T-cell (primary cell): Measurements from ENCODE around the gene SCD5. TPM values are rescaled to one million over a fixed set of nuclear protein-coding genes. Genes with fewer than 3 reads are reported as not detected.

ENCODE experiments used
- ATAC-seq, 4 experiments: fragments of 200-7000 bp in 3 of 4; fragments of 150-1000 bp in 1 of 4; cut with Tn5 transposase; replicated peaks in 1 of 4; 1 replicate in 3 of 4; 2 replicates in 1 of 4; pipeline ENCODE4 v1.10.0; 2021; ENCODE audit warnings: moderate library complexity in 3 of 4, mild to moderate bottlenecking in 2 of 4, moderate number of reproducible peaks in 1 of 4
- CTCF ChIA-PET, 2 donors: fragments of 300-600 bp; sonication (Branson Sonifier 250); formaldehyde crosslinking; loops; one replicate each; lab custom pipeline; 2022; ENCODE audit warnings: antibody characterized with exemption in 2 of 2; lab: Charles Lee
- POLR2A ChIA-PET, 2 donors: fragments of 300-600 bp; sonication (Branson Sonifier 250); formaldehyde crosslinking; loops; one replicate each; lab custom pipeline; 2022; ENCODE audit warnings: antibody characterized with exemption in 2 of 2; lab: Charles Lee
- DNase-seq, 35 experiments: peaks; one replicate each; pipeline versions ENCODE4 v3.0.0 to v3.0.0-alpha.2; 2013 to 2023
- H3K27ac ChIP-seq: one replicate; pipeline ENCODE4 v1.5.1; 2013; ENCODE audit warnings: low read length
- H3K27me3 ChIP-seq, 2 experiments: replicated peaks in 1 of 2; 1 replicate in 1 of 2; 2 replicates in 1 of 2; pipeline versions ENCODE4 v1.6.1 to v1.7.0; 2013; ENCODE audit warnings: low read length in 1 of 2, mixed read lengths in 1 of 2; ENCODE audit not compliant: control insufficient read depth in 2 of 2, insufficient read depth in 2 of 2; ENCODE audit errors: extremely low read depth in 1 of 2
- H3K36me3 ChIP-seq, 2 donors: 1 replicate in 1 of 2; 2 replicates in 1 of 2; pipeline versions ENCODE4 v1.6.1 to v1.7.0; 2013; ENCODE audit warnings: low read length in 1 of 2; ENCODE audit not compliant: control insufficient read depth in 2 of 2, insufficient read depth in 1 of 2; ENCODE audit errors: extremely low read depth in 1 of 2
- H3K4me1 ChIP-seq, 2 experiments: 1 replicate in 1 of 2; 2 replicates in 1 of 2; pipeline versions ENCODE4 v1.6.1 to v1.7.0; 2013; ENCODE audit warnings: low read length in 2 of 2, mixed read lengths in 1 of 2; ENCODE audit not compliant: insufficient read depth in 2 of 2, control insufficient read depth in 1 of 2; ENCODE audit errors: extremely low read depth in 1 of 2
- H3K4me3 ChIP-seq, 2 donors: 1 replicate in 1 of 2; 2 replicates in 1 of 2; pipeline versions ENCODE4 v1.5.1 to v1.7.0; 2013; ENCODE audit warnings: mild to moderate bottlenecking in 2 of 2, low read length in 1 of 2, moderate library complexity in 1 of 2; ENCODE audit not compliant: control insufficient read depth in 1 of 2; ENCODE audit errors: extremely low read depth in 1 of 2
- H3K9me3 ChIP-seq: 2 replicates; pipeline ENCODE4 v1.7.0; 2013
- H3K27ac Mint-ChIP-seq, 2 donors: one replicate each; pipeline ENCODE4 v1.8.0; 2020 to 2021; ENCODE audit warnings: mild to moderate bottlenecking in 2 of 2, mixed read lengths in 2 of 2
- H3K27me3 Mint-ChIP-seq, 2 donors: one replicate each; pipeline ENCODE4 v1.8.0; 2021 to 2022; ENCODE audit warnings: mixed read lengths in 2 of 2
- H3K36me3 Mint-ChIP-seq: one replicate; pipeline ENCODE4 v1.8.0; 2021; ENCODE audit warnings: mixed read lengths
- H3K4me1 Mint-ChIP-seq, 3 donors: one replicate each; pipeline ENCODE4 v1.8.0; 2020 to 2022; ENCODE audit warnings: mixed read lengths in 3 of 3, mild to moderate bottlenecking in 1 of 3
- H3K4me3 Mint-ChIP-seq, 3 donors: one replicate each; pipeline ENCODE4 v1.8.0; 2020 to 2022; ENCODE audit warnings: mild to moderate bottlenecking in 3 of 3, mixed read lengths in 3 of 3, moderate library complexity in 3 of 3
- H3K9me3 Mint-ChIP-seq, 3 donors: one replicate each; pipeline ENCODE4 v1.8.0; 2020 to 2022; ENCODE audit warnings: mixed read lengths in 3 of 3
- WGBS: methylation state at CpG from one replicate; pipeline ENCODE4 v1.1.5; 2013; ENCODE audit warnings: missing lambda C conversion rate; ENCODE audit not compliant: insufficient coverage; 5-methylcytosine and 5-hydroxymethylcytosine counted together
- total RNA-seq, 35 experiments: library from RNA in 6 of 35; stranded (reverse) in 6 of 35; fragments of 120-200 nt in 1 of 35; gene quantifications; one replicate each; pipeline versions ENCODE4 v1.2.1 to v1.2.4 and lab custom pipeline; 2013 to 2026

Gene SCD5
- total RNA-seq, 5 donors from 2014 or later (not counting 1 experiment from before 2014, with no cell fraction given): 0.72 to 2.0 (median 1.3) TPM

DNA sequence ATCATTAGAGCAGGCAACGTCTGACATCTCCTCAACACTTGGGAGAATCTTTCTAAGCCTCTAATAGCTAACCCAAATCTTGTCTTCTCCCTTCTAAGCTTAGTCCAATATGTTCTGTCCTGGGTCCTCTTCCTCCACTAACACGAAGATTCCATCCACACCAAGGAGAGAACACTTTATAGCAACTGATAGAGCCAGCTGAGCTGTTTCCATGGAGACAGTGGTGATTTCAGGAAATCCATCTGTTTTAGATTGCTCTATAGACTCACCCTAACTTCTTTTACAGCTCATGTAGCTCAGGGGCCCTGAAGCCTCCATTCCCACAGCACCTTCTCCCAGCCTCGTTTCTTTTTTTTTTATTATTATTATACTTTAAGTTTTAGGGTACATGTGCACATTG is 37.4 kb downstream of the SCD5 start:
- peaks cover 4 to 5% of the 10 kb centered on the region in 2 donors for H3K27me3 Mint-ChIP-seq
- no peaks in the 10 kb centered on the region for H3K4me1 Mint-ChIP-seq
- no peak overlapping the region for H3K27ac Mint-ChIP-seq
- ATAC-seq (no peak), DNase-seq (no peak)
- Histone ChIP-seq H3K27me3 (peaks cover 0 to 4% of the 10 kb centered on the region in 2 experiments), H3K27ac (no peak overlapping the region), H3K9me3 (no peaks in the 10 kb centered on the region), H3K36me3 (no peaks in the 10 kb centered on the region), H3K4me3 (no peak overlapping the region), H3K4me1 (no peaks in the 10 kb centered on the region)
- WGBS: 42% methylated on average over 2 of the region's 3 CpGs
- H3K4me3 Mint-ChIP-seq: no peak overlapping the region
- ChIA-PET POLR2A (interaction anchor here in 1 of 2 donors (0.7 kb wide), 1 partner anchor 22 kb away, joined by 3 read pairs; no protein-coding TSS in a partner anchor), CTCF (no interaction called here)
- no peaks in the 10 kb centered on the region for H3K36me3 Mint-ChIP-seq
- peaks cover 0 to 12% (median 7%) of the 10 kb centered on the region in 3 donors for H3K9me3 Mint-ChIP-seq

DNA sequence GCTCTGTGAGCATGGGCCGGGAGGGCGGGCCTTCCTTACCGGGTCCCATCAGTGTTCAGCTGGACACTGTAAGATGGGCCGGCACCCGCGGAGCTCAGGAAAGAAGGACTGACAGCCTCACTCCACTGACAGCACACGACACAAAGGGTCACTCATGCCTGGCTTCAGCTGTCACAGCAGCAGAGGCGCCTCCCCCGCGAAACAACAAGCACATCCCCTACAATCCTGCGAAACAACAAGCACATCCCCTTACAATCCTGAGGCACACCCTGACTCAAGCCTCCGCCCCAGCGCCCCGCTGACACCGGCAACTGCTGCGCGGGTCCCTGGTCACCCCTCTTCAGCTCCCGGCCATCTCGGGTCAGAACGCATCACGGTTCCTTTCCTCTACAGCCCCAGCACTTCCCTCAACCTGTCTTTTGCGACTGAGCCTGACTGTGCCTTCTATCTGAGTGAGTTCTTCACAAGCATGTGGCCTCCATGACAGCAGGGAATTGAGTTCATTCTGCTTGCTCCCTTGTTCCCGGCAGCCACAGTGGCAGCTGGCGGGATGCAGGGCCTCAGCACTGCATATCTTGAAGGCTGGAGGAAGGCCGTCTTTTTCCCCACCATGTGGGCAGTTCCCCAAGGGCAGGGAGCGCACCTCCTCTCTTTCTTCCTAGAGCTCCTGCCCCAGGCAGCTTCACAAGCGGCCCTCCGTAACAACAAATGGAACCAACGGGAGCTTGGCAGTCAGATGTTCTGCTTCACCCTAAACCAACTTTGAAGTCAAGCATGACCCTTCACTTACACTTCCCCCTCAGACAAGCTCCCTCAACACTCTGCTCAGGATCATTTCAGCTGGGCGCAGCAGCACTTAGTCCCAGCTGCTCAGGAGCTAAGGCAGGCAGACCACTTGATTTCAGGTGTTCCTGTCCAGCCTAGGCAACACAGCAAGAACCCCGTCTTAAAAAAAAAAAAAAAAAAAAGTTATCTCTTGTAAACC is 39.6 kb downstream of the SCD5 start:
- H3K9me3 Mint-ChIP-seq: no peaks in the 10 kb centered on the region
- DNase-seq: no peak
- Histone ChIP-seq H3K36me3 (no peaks in the 10 kb centered on the region), H3K4me3 (no peak overlapping the region), H3K4me1 (no peaks in the 10 kb centered on the region), H3K27me3 (peaks cover 0 to 4% of the 10 kb centered on the region in 2 experiments), H3K9me3 (no peaks in the 10 kb centered on the region), H3K27ac (no peak overlapping the region)
- no peaks in the 10 kb centered on the region for H3K36me3 Mint-ChIP-seq
- ChIA-PET CTCF (no interaction called here), POLR2A (no interaction called here)
- H3K4me3 Mint-ChIP-seq: no peak overlapping the region
- ATAC-seq: no peak
- 85% methylated on average over 29 of the region's 31 CpGs for WGBS
- no peak overlapping the region for H3K27ac Mint-ChIP-seq
- H3K4me1 Mint-ChIP-seq: no peaks in the 10 kb centered on the region
- H3K27me3 Mint-ChIP-seq: peaks cover 5 to 10% of the 10 kb centered on the region in 2 donors

DNA sequence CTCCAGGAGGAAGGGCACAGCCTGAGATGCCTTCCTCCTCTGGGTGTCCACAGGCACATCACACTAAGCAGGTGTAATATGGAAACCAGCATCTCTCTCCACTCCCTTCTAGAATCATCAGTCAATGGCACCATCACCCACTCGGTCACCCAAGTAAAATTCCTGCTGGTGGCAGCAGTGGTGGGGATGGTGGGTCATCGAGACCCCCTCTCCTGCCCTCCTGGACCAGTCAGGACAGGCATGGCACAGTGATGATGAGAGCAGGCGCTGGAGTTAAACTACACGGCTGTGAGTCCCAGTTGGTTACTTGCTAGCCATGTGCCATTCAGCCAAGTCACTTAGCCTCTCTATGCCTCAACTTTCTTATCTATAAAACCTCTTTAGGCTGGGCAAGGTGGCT is 42.5 kb downstream of the SCD5 start:
- Mint-ChIP-seq H3K27me3 (peaks cover 5 to 9% of the 10 kb centered on the region in 2 donors), H3K27ac (no peak overlapping the region), H3K36me3 (no peaks in the 10 kb centered on the region), H3K9me3 (no peaks in the 10 kb centered on the region), H3K4me1 (no peaks in the 10 kb centered on the region), H3K4me3 (no peak overlapping the region)
- DNase-seq (no peak), ATAC-seq (no peak)
- ChIA-PET CTCF (no interaction called here), POLR2A (no interaction called here)
- no peak overlapping the region for H3K27ac ChIP-seq
- H3K4me1 ChIP-seq: no peaks in the 10 kb centered on the region
- H3K4me3 ChIP-seq: no peak overlapping the region
- no peaks in the 10 kb centered on the region for H3K36me3 ChIP-seq
- no peaks in the 10 kb centered on the region for H3K9me3 ChIP-seq
- WGBS: no CpG with 5 or more reads among the region's 4 CpGs
- peaks cover 0 to 2% of the 10 kb centered on the region in 2 experiments for H3K27me3 ChIP-seq

GRCh38 chr4:82755650-82756049 is 42.9 kb downstream of the SCD5 start:
- CTCF ChIA-PET: no interaction called here
- H3K4me3 Mint-ChIP-seq: no peak overlapping the region
- no peaks in the 10 kb centered on the region for H3K9me3 Mint-ChIP-seq
- no peak overlapping the region for H3K4me3 ChIP-seq
- H3K27me3 Mint-ChIP-seq: peaks cover 5 to 9% of the 10 kb centered on the region in 2 donors
- no peaks in the 10 kb centered on the region for H3K36me3 ChIP-seq
- no peak overlapping the region for H3K27ac ChIP-seq
- no peak for DNase-seq
- no peaks in the 10 kb centered on the region for H3K4me1 Mint-ChIP-seq
- no CpG with 5 or more reads among the region's 2 CpGs for WGBS
- H3K27ac Mint-ChIP-seq: no peak overlapping the region
- POLR2A ChIA-PET: no interaction called here
- H3K36me3 Mint-ChIP-seq: no peaks in the 10 kb centered on the region
- peaks cover 0 to 2% of the 10 kb centered on the region in 2 experiments for H3K27me3 ChIP-seq
- no peaks in the 10 kb centered on the region for H3K4me1 ChIP-seq
- ATAC-seq: no peak
- no peaks in the 10 kb centered on the region for H3K9me3 ChIP-seq

DNA sequence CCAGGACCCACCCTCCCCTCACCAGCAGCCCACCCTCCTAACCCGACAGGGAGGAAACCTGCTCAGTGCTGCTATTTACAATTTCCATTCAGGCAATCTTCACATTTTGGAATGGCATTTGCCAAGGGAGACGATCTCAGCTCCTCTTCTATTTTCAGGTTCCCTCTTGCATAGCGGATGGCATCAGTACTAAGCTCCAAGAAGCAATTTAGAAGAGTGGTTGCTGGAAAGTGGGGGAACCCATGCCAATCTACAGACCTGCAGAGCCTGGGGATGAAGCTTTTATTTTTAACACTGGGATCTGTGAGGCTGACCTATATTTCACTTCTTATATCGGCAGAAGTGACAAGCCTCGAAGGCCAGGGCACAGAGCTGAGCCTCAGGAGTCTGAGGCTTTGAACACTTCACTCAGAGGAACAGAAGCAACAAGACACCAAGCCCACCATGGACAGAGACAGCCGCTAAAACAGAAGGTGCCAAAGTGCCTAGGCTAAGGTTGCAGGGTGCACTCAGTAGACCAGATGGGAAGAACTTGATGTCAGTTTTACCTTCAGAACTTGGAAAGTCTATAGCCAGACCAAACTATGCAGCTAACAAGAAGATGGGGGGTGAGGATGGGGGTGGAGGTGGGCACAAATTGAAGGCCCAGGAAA is 44.0 kb downstream of the SCD5 start:
- H3K4me3 Mint-ChIP-seq: no peak overlapping the region
- no peak overlapping the region for H3K27ac ChIP-seq
- ChIA-PET POLR2A (no interaction called here), CTCF (interaction anchor here in 1 of 2 donors (0.9 kb wide), 1 partner anchor 774 kb away, joined by 5 read pairs; no protein-coding TSS in a partner anchor)
- no peak overlapping the region for H3K27ac Mint-ChIP-seq
- no peak for ATAC-seq
- H3K4me1 ChIP-seq: no peaks in the 10 kb centered on the region
- H3K9me3 Mint-ChIP-seq: no peaks in the 10 kb centered on the region
- H3K27me3 Mint-ChIP-seq: peaks cover 5 to 9% of the 10 kb centered on the region in 2 donors
- no peaks in the 10 kb centered on the region for H3K36me3 Mint-ChIP-seq
- H3K27me3 ChIP-seq: peaks cover 0 to 2% of the 10 kb centered on the region in 2 experiments
- H3K9me3 ChIP-seq: no peaks in the 10 kb centered on the region
- H3K4me1 Mint-ChIP-seq: no peaks in the 10 kb centered on the region
- no peaks in the 10 kb centered on the region for H3K36me3 ChIP-seq
- DNase-seq: no peak
- WGBS: 48% methylated on average over 2 of the region's 6 CpGs
- no peak overlapping the region for H3K4me3 ChIP-seq

DNA sequence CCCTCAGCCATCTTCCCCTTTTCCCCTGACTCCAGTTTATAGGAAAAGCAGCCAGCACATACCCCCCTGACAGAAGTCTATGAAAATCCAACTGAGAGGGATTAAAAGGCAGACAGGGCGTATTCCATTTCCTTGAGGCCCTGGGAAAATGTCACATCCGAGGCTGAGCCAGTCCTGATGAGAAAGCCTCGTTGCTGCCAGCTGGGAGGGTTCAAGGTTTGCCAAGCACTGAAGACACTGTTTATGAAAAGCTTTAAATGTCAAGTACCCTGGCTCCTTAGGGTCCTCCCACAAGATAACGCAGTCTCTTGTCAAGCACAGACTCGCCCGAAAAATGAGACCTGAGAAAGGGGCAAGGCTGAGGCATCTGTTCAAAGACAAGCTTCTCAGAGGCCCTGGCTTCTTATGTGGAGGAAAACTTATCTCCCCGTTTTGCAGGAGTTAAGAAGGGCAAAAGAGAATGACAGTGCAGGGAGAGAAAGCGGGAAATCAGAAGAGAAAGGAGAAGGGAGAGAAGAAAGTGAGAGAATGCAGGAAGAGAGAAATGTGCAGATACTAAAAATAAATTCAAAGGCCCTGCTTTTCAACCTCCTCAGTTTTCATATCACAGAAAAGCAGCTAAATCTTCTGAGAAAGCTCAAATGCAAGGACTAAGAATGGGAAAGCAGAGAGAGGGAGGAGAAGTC is 44.7 kb downstream of the SCD5 start:
- 74% methylated on average over 6 of the region's 8 CpGs for WGBS
- Mint-ChIP-seq H3K36me3 (no peaks in the 10 kb centered on the region), H3K27ac (no peak overlapping the region), H3K27me3 (peaks cover 5 to 9% of the 10 kb centered on the region in 2 donors), H3K4me1 (no peaks in the 10 kb centered on the region), H3K4me3 (no peak overlapping the region), H3K9me3 (no peaks in the 10 kb centered on the region)
- Histone ChIP-seq H3K27ac (no peak overlapping the region), H3K27me3 (peaks cover 0 to 2% of the 10 kb centered on the region in 2 experiments), H3K9me3 (no peaks in the 10 kb centered on the region), H3K36me3 (no peaks in the 10 kb centered on the region), H3K4me3 (no peak overlapping the region), H3K4me1 (no peaks in the 10 kb centered on the region)
- no peak for ATAC-seq
- ChIA-PET CTCF (interaction anchor here in 1 of 2 donors (0.9 kb wide), 1 partner anchor 775 kb away, joined by 5 read pairs; no protein-coding TSS in a partner anchor), POLR2A (no interaction called here)
- DNase-seq: no peak
